Upper lobe of left lung (tissue), 4 donors: ENCODE data around the gene KIRREL3.
"Not testable (repeated sequence)": the region's sequence is repeated elsewhere in the genome, so short reads cannot be mapped to it uniquely, and the experiment has no call there.

Source experiments
- CTCF ChIP-seq, 6 experiments: fragments of 450-650 bp in 4 of 6; fragments of 200-600 bp in 2 of 6; sonication (generic) in 2 of 6; IDR thresholded peaks; one replicate each; pipeline ENCODE4 v1.5.1; 2016 to 2019; ENCODE audit warnings: antibody characterized with exemption in 6 of 6
- EP300 ChIP-seq, 4 donors: sonication (generic); formaldehyde crosslinking; IDR thresholded peaks; one replicate each; pipeline ENCODE4 v1.5.1; 2017; ENCODE audit warnings: antibody characterized with exemption in 4 of 4, control low read depth in 2 of 4
- POLR2A ChIP-seq, 4 donors: fragments of 450-650 bp; IDR thresholded peaks; one replicate each; pipeline ENCODE4 v1.5.1; 2016 to 2017; ENCODE audit warnings: antibody characterized with exemption in 4 of 4, mild to moderate bottlenecking in 2 of 4
- POLR2AphosphoS5 ChIP-seq, 2 donors: sonication (generic); formaldehyde crosslinking; IDR thresholded peaks; one replicate each; pipeline ENCODE4 v1.5.1; 2017; ENCODE audit warnings: antibody characterized with exemption in 2 of 2

GRCh38 chr11:126386729-126387071 is 613.9 kb downstream of the KIRREL3 start:
- not testable (repeated sequence) for TF ChIP-seq CTCF, EP300, POLR2A, POLR2AphosphoS5 (IDR thresholded peaks at IDR 0.05)
